ENCODE data around the gene PCDHGA11.
"Not testable (repeated sequence)": the region's sequence is repeated elsewhere in the genome, so short reads cannot be mapped to it uniquely, and the experiment has no call there.

DNA sequence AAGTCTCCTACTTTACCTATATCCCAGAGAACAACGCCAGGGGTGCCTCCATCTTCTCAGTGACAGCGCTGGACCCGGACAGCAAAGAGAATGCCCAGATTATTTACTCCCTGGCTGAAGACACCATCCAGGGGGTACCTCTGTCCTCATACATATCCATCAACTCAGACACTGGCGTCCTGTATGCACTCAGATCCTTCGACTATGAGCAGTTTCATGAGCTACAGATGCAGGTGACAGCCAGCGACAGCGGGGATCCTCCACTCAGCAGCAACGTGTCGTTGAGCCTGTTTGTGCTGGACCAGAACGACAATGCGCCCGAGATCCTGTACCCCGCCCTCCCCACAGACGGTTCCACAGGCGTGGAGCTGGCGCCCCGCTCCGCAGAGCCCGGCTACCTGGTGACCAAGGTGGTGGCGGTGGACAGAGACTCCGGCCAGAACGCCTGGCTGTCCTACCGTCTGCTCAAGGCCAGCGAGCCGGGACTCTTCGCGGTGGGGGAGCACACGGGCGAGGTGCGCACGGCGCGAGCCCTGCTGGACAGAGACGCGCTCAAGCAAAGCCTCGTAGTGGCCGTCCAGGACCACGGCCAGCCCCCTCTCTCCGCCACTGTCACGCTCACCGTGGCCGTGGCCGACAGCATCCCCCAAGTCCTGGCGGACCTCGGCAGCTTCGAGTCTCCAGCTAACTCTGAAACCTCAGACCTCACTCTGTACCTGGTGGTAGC, 6.1 kb upstream of the PCDHGA11 start:
- TF ChIP-seq, protein P1, sequence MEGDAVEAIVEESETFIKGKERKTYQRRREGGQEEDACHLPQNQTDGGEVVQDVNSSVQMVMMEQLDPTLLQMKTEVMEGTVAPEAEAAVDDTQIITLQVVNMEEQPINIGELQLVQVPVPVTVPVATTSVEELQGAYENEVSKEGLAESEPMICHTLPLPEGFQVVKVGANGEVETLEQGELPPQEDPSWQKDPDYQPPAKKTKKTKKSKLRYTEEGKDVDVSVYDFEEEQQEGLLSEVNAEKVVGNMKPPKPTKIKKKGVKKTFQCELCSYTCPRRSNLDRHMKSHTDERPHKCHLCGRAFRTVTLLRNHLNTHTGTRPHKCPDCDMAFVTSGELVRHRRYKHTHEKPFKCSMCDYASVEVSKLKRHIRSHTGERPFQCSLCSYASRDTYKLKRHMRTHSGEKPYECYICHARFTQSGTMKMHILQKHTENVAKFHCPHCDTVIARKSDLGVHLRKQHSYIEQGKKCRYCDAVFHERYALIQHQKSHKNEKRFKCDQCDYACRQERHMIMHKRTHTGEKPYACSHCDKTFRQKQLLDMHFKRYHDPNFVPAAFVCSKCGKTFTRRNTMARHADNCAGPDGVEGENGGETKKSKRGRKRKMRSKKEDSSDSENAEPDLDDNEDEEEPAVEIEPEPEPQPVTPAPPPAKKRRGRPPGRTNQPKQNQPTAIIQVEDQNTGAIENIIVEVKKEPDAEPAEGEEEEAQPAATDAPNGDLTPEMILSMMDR (IDR thresholded peaks at IDR 0.05), result not testable (repeated sequence)
- not testable (repeated sequence) for TF ChIP-seq EZH2, EZH2phosphoT487 (IDR thresholded peaks at IDR 0.05)
